Measurements from ENCODE around the gene TPRN.
A peak's percentile ranks its signal among the peaks of the same experiment; 100 is the strongest.

Gene TPRN

DNA sequence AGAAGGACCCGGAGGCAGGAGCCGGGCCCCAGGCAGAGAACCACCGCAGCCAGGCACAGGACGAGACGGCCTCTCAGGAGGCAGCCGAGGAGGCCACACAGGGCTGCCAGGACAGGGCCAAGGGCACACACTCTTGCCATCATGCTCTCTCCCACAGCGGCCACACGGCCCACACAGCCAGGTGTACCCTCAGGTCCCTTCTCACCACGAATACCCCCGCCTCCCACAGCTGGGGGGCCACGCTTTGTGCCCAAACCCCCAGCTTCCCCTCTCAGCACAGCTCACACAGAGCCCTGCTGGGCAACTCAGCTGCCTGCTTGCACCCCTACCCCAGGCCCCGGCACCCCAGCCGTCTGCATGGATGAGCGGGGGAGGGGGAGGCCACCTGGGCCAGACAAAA, 6.8 kb downstream of the TPRN start:
- no peak for DNase-seq
- Histone ChIP-seq H3K36me3 (ENCODE audit: control insufficient read depth in 1 of 2, insufficient read depth in 2 of 2, low read depth in 1 of 2, low read length in 2 of 2) (peaks cover 30 to 54% of the 10 kb centered on the region in 2 experiments), H2AK5ac (ENCODE audit: low read length, severe bottlenecking) (no peak overlapping the region), H2BK5ac (ENCODE audit: low read depth, low read length, poor library complexity, severe bottlenecking) (no peak overlapping the region), H2BK12ac (ENCODE audit: low read length in 2 of 2) (no peak overlapping the region), H3K14ac (ENCODE audit: low read length in 2 of 2) (no peak overlapping the region), H4K8ac (ENCODE audit: low read length) (no peak overlapping the region), H3K27ac (ENCODE audit: low read length, poor library complexity, severe bottlenecking) (no peak overlapping the region), H2BK15ac (ENCODE audit: low read depth, poor library complexity, severe bottlenecking) (no peak overlapping the region), H2BK120ac (ENCODE audit: low read depth, low read length) (no peak overlapping the region), H3K9me3 (ENCODE audit: control insufficient read depth, low read length) (no peaks in the 10 kb centered on the region), H3K9ac (ENCODE audit: low read length) (no peak overlapping the region), H4K91ac (ENCODE audit: low read length) (peak overlapping the region; percentile 11), H3K18ac (ENCODE audit: low read depth in 1 of 2, low read length in 2 of 2) (no peak overlapping the region), H2AFZ (ENCODE audit: low read depth, low read length) (no peak overlapping the region), H3K23ac (ENCODE audit: low read length in 2 of 2) (no peak overlapping the region), H3K4ac (ENCODE audit: low read depth in 1 of 2, low read length in 2 of 2) (no peak overlapping the region), H3K27me3 (ENCODE audit: control insufficient read depth in 1 of 2, insufficient read depth in 1 of 2, low read length in 2 of 2) (no peaks in the 10 kb centered on the region), H3K4me2 (ENCODE audit: low read length, poor library complexity, severe bottlenecking) (no peak overlapping the region), H3K79me1 (replicated peaks; ENCODE audit: low read length, poor library complexity, severe bottlenecking) (peaks cover 52% of the 10 kb centered on the region), H3K4me1 (ENCODE audit: control insufficient read depth, insufficient read depth, low read depth, low read length) (peaks cover 71% of the 10 kb centered on the region), H3K4me3 (ENCODE audit: insufficient read depth in 1 of 2, low read depth in 1 of 2, low read length in 2 of 2) (no peak overlapping the region)
- WGBS: 93% methylated on average over 14 of the region's 14 CpGs

GRCh38 chr9:137192859-137193258, 7.7 kb downstream of the TPRN start:
- Histone ChIP-seq H3K4me1 (ENCODE audit: control insufficient read depth, insufficient read depth, low read depth, low read length) (peaks cover 64% of the 10 kb centered on the region), H3K9me3 (ENCODE audit: control insufficient read depth, low read length) (no peaks in the 10 kb centered on the region), H3K23ac (ENCODE audit: low read length in 2 of 2) (no peak overlapping the region), H3K4me3 (ENCODE audit: insufficient read depth in 1 of 2, low read depth in 1 of 2, low read length in 2 of 2) (no peak overlapping the region), H4K8ac (ENCODE audit: low read length) (no peak overlapping the region), H3K9ac (ENCODE audit: low read length) (no peak overlapping the region), H3K27ac (ENCODE audit: low read length, poor library complexity, severe bottlenecking) (no peak overlapping the region), H2AFZ (ENCODE audit: low read depth, low read length) (no peak overlapping the region), H3K27me3 (ENCODE audit: control insufficient read depth in 1 of 2, insufficient read depth in 1 of 2, low read length in 2 of 2) (no peaks in the 10 kb centered on the region), H2BK15ac (ENCODE audit: low read depth, poor library complexity, severe bottlenecking) (no peak overlapping the region), H3K79me1 (replicated peaks; ENCODE audit: low read length, poor library complexity, severe bottlenecking) (peaks cover 52% of the 10 kb centered on the region), H3K18ac (ENCODE audit: low read depth in 1 of 2, low read length in 2 of 2) (no peak overlapping the region), H2BK5ac (ENCODE audit: low read depth, low read length, poor library complexity, severe bottlenecking) (no peak overlapping the region), H2BK120ac (ENCODE audit: low read depth, low read length) (no peak overlapping the region), H2BK12ac (ENCODE audit: low read length in 2 of 2) (no peak overlapping the region), H4K91ac (ENCODE audit: low read length) (no peak overlapping the region), H3K36me3 (ENCODE audit: control insufficient read depth in 1 of 2, insufficient read depth in 2 of 2, low read depth in 1 of 2, low read length in 2 of 2) (peaks cover 30 to 51% of the 10 kb centered on the region in 2 experiments), H3K4ac (ENCODE audit: low read depth in 1 of 2, low read length in 2 of 2) (no peak overlapping the region), H3K4me2 (ENCODE audit: low read length, poor library complexity, severe bottlenecking) (no peak overlapping the region), H2AK5ac (ENCODE audit: low read length, severe bottlenecking) (no peak overlapping the region), H3K14ac (ENCODE audit: low read length in 2 of 2) (no peak overlapping the region)
- no peak for DNase-seq
- WGBS: 71% methylated on average over 2 of the region's 2 CpGs

GRCh38 chr9:137192448-137192780, 8.1 kb downstream of the TPRN start:
- Histone ChIP-seq H3K9ac (ENCODE audit: low read length) (no peak overlapping the region), H2AK5ac (ENCODE audit: low read length, severe bottlenecking) (no peak overlapping the region), H4K8ac (ENCODE audit: low read length) (no peak overlapping the region), H3K36me3 (ENCODE audit: control insufficient read depth in 1 of 2, insufficient read depth in 2 of 2, low read depth in 1 of 2, low read length in 2 of 2) (peaks cover 30 to 51% of the 10 kb centered on the region in 2 experiments), H2BK15ac (ENCODE audit: low read depth, poor library complexity, severe bottlenecking) (no peak overlapping the region), H3K4me2 (ENCODE audit: low read length, poor library complexity, severe bottlenecking) (no peak overlapping the region), H3K4me1 (ENCODE audit: control insufficient read depth, insufficient read depth, low read depth, low read length) (peaks cover 64% of the 10 kb centered on the region), H2BK12ac (ENCODE audit: low read length in 2 of 2) (no peak overlapping the region), H3K4me3 (ENCODE audit: insufficient read depth in 1 of 2, low read depth in 1 of 2, low read length in 2 of 2) (no peak overlapping the region), H3K18ac (ENCODE audit: low read depth in 1 of 2, low read length in 2 of 2) (no peak overlapping the region), H4K91ac (ENCODE audit: low read length) (no peak overlapping the region), H2BK5ac (ENCODE audit: low read depth, low read length, poor library complexity, severe bottlenecking) (no peak overlapping the region), H3K9me3 (ENCODE audit: control insufficient read depth, low read length) (no peaks in the 10 kb centered on the region), H3K4ac (ENCODE audit: low read depth in 1 of 2, low read length in 2 of 2) (no peak overlapping the region), H2BK120ac (ENCODE audit: low read depth, low read length) (no peak overlapping the region), H3K23ac (ENCODE audit: low read length in 2 of 2) (no peak overlapping the region), H3K27ac (ENCODE audit: low read length, poor library complexity, severe bottlenecking) (no peak overlapping the region), H3K14ac (ENCODE audit: low read length in 2 of 2) (no peak overlapping the region), H3K27me3 (ENCODE audit: control insufficient read depth in 1 of 2, insufficient read depth in 1 of 2, low read length in 2 of 2) (no peaks in the 10 kb centered on the region), H2AFZ (ENCODE audit: low read depth, low read length) (no peak overlapping the region), H3K79me1 (replicated peaks; ENCODE audit: low read length, poor library complexity, severe bottlenecking) (peaks cover 52% of the 10 kb centered on the region)
- no peak for DNase-seq
- 95% methylated on average over 9 of the region's 10 CpGs for WGBS

DNA sequence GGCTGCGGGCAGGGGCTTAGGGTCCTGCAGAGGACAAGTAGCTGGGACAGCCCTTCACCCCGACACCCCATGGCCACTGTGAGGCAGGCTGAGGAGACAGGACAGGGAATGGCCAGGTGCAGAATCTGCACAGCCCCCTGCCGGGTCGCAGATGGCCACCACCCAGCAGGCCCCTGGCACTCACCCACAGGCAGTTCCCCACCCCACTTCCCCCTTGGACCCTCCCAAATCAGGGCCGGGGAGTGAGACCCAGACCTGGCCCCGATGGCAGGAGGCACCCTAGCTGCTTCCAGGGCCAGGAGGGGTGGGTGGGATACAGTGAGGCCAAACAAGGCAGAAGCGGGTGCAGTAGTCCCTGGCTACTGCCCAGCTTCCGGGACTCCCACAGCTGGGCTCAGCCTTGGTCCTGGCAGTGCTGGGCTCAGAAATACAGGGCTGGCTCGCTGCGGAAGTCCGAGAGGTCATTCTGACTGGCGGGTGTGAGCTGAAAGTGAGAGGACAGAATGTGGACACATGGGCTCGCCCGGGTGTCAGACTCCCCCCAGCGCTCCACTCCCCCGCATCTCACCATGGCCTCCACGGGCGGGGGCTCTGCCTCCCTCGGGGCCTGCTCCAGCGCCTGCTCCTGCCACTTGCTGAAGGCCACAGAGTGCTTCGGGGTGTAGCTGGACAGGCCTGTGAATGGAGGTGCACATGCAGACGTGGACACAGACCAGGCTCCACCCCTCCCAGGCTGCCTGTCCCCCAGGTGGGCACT, 8.7 kb downstream of the TPRN start:
- H3K4me1 ChIP-seq (ENCODE audit: control insufficient read depth, insufficient read depth, low read depth, low read length): peaks cover 67% of the 10 kb centered on the region
- 93% methylated on average over 21 of the region's 22 CpGs for WGBS

More for the DNA sequence above, 8.7 kb downstream of the TPRN start:
- H3K36me3 ChIP-seq (ENCODE audit: control insufficient read depth in 1 of 2, insufficient read depth in 2 of 2, low read depth in 1 of 2, low read length in 2 of 2): peaks cover 36 to 56% of the 10 kb centered on the region in 2 experiments
- H3K9ac ChIP-seq (ENCODE audit: low read length): peak overlapping the region; percentile 2
- no peak overlapping the region for H3K4ac ChIP-seq (ENCODE audit: low read depth in 1 of 2, low read length in 2 of 2)
- H3K18ac ChIP-seq (ENCODE audit: low read depth in 1 of 2, low read length in 2 of 2): no peak overlapping the region
- H2AK5ac ChIP-seq (ENCODE audit: low read length, severe bottlenecking): no peak overlapping the region
- H3K14ac ChIP-seq (ENCODE audit: low read length in 2 of 2): no peak overlapping the region
- H3K27ac ChIP-seq (ENCODE audit: low read length, poor library complexity, severe bottlenecking): no peak overlapping the region
- H4K8ac ChIP-seq (ENCODE audit: low read length): no peak overlapping the region
- H2BK5ac ChIP-seq (ENCODE audit: low read depth, low read length, poor library complexity, severe bottlenecking): no peak overlapping the region
- no peak overlapping the region for H3K23ac ChIP-seq (ENCODE audit: low read length in 2 of 2)
- no peak overlapping the region for H3K4me2 ChIP-seq (ENCODE audit: low read length, poor library complexity, severe bottlenecking)
- H2BK120ac ChIP-seq (ENCODE audit: low read depth, low read length): no peak overlapping the region
- peak overlapping the region; percentile 0 for H4K91ac ChIP-seq (ENCODE audit: low read length)
- no peak for DNase-seq
- H3K79me1 ChIP-seq (replicated peaks; ENCODE audit: low read length, poor library complexity, severe bottlenecking): peaks cover 53% of the 10 kb centered on the region
- no peak overlapping the region for H2BK12ac ChIP-seq (ENCODE audit: low read length in 2 of 2)
- no peaks in the 10 kb centered on the region for H3K27me3 ChIP-seq (ENCODE audit: control insufficient read depth in 1 of 2, insufficient read depth in 1 of 2, low read length in 2 of 2)
- no peak overlapping the region for H3K4me3 ChIP-seq (ENCODE audit: insufficient read depth in 1 of 2, low read depth in 1 of 2, low read length in 2 of 2)
- H3K9me3 ChIP-seq (ENCODE audit: control insufficient read depth, low read length): no peaks in the 10 kb centered on the region
- H2BK15ac ChIP-seq (ENCODE audit: low read depth, poor library complexity, severe bottlenecking): no peak overlapping the region
- no peak overlapping the region for H2AFZ ChIP-seq (ENCODE audit: low read depth, low read length)
